H9 (cell line): ENCODE results near the gene YY1. TPM values are rescaled to one million over a fixed set of nuclear protein-coding genes. Genes with fewer than 3 reads are reported as not detected.

Experiments
- DNase-seq: peaks from one replicate; pipeline ENCODE4 v3.0.0-alpha.2; 2017
- H2AFZ ChIP-seq: one replicate; pipeline ENCODE4 v1.6.1; 2013; ENCODE audit warnings: mild to moderate bottlenecking, low read length, control low read depth, moderate library complexity
- H2AK5ac ChIP-seq: 2 replicates; pipeline ENCODE4 v1.6.1; 2013; ENCODE audit warnings: low read length, control low read depth, mixed read lengths; ENCODE audit not compliant: insufficient read length
- H2BK120ac ChIP-seq: one replicate; pipeline ENCODE4 v1.6.1; 2013; ENCODE audit warnings: low read depth, mild to moderate bottlenecking, low read length, control low read depth, inconsistent platforms; ENCODE audit not compliant: poor library complexity, severe bottlenecking
- H2BK12ac ChIP-seq: 2 replicates; pipeline ENCODE4 v1.6.1; 2013; ENCODE audit warnings: low read length, control low read depth, mixed read lengths, low read depth; ENCODE audit not compliant: insufficient read length
- H2BK15ac ChIP-seq: 2 replicates; pipeline ENCODE4 v1.6.1; 2013; ENCODE audit warnings: low read depth, low read length, control low read depth
- H2BK20ac ChIP-seq: one replicate; pipeline ENCODE4 v1.6.1; 2013; ENCODE audit warnings: low read depth, mild to moderate bottlenecking, low read length, control low read depth, inconsistent platforms; ENCODE audit not compliant: poor library complexity, severe bottlenecking
- H2BK5ac ChIP-seq: 2 replicates; pipeline ENCODE4 v1.6.1; 2013; ENCODE audit warnings: low read length, control low read depth, mixed read lengths; ENCODE audit not compliant: insufficient read length
- H3K14ac ChIP-seq: 2 replicates; pipeline ENCODE4 v1.6.1; 2013; ENCODE audit warnings: low read length, control low read depth; ENCODE audit not compliant: insufficient read depth
- H3K18ac ChIP-seq: 2 replicates; pipeline ENCODE4 v1.6.1; 2013; ENCODE audit warnings: low read depth, mild to moderate bottlenecking, mixed read lengths, low read length, control low read depth; ENCODE audit not compliant: insufficient read length
- H3K23ac ChIP-seq: 2 replicates; pipeline ENCODE4 v1.6.1; 2013; ENCODE audit warnings: low read length, control low read depth, mixed read lengths, low read depth; ENCODE audit not compliant: insufficient read length
- H3K23me2 ChIP-seq: 2 replicates; pipeline ENCODE4 v1.6.1; 2013; ENCODE audit warnings: low read depth, mild to moderate bottlenecking, mixed read lengths, low read length, control low read depth; ENCODE audit not compliant: insufficient read length, poor library complexity, severe bottlenecking
- H3K27ac ChIP-seq: 2 replicates; pipeline ENCODE4 v1.5.1; 2013; ENCODE audit warnings: low read length, control low read depth, mixed read lengths, low read depth; ENCODE audit not compliant: insufficient read length
- H3K27me3 ChIP-seq: 2 replicates; pipeline ENCODE4 v1.6.1; 2013; ENCODE audit warnings: low read length, control low read depth, inconsistent platforms; ENCODE audit not compliant: insufficient read depth
- H3K4ac ChIP-seq: 2 replicates; pipeline ENCODE4 v1.6.1; 2013; ENCODE audit warnings: low read depth, mild to moderate bottlenecking, control low read depth, inconsistent platforms, low read length, moderate library complexity
- H3K4me1 ChIP-seq: 2 replicates; pipeline ENCODE4 v1.6.1; 2013; ENCODE audit warnings: low read length, control low read depth, inconsistent platforms; ENCODE audit not compliant: insufficient read depth
- H3K4me2 ChIP-seq: 2 replicates; pipeline ENCODE4 v1.6.1; 2013; ENCODE audit warnings: low read length, control low read depth, mixed read lengths; ENCODE audit not compliant: insufficient read length, insufficient read depth
- H3K56ac ChIP-seq: 2 replicates; pipeline ENCODE4 v1.6.1; 2013; ENCODE audit warnings: low read depth, mild to moderate bottlenecking, mixed read lengths, low read length, control low read depth; ENCODE audit not compliant: insufficient read length
- H3K79me1 ChIP-seq: 2 replicates; pipeline ENCODE4 v1.6.1; 2013; ENCODE audit warnings: low read depth, mild to moderate bottlenecking, moderate library complexity, low read length, control low read depth, inconsistent platforms; ENCODE audit not compliant: insufficient read depth, poor library complexity, severe bottlenecking
- H3K79me2 ChIP-seq: 2 replicates; pipeline ENCODE4 v1.6.1; 2013; ENCODE audit warnings: low read length, control low read depth, inconsistent platforms; ENCODE audit not compliant: insufficient read depth
- H3K9ac ChIP-seq: 2 replicates; pipeline ENCODE4 v1.6.1; 2013; ENCODE audit warnings: low read length, control low read depth, mixed read lengths; ENCODE audit not compliant: insufficient read length; ENCODE audit errors: extremely low read depth
- H3K9me3 ChIP-seq: one replicate; pipeline ENCODE4 v1.6.1; 2013; ENCODE audit warnings: low read depth, low read length, inconsistent platforms; ENCODE audit not compliant: control insufficient read depth
- H3T11ph ChIP-seq: one replicate; pipeline ENCODE4 v1.6.1; 2013; ENCODE audit warnings: mild to moderate bottlenecking, low read length, control low read depth, inconsistent platforms
- H4K20me1 ChIP-seq: one replicate; pipeline ENCODE4 v1.6.1; 2013; ENCODE audit not compliant: control insufficient read depth, insufficient read length, insufficient read depth
- H4K5ac ChIP-seq: 2 replicates; pipeline ENCODE4 v1.6.1; 2013; ENCODE audit warnings: low read depth, mild to moderate bottlenecking, mixed read lengths, low read length, control low read depth; ENCODE audit not compliant: insufficient read length
- H4K8ac ChIP-seq: replicated peaks from 2 replicates; pipeline ENCODE4 v1.6.1; 2013; ENCODE audit warnings: low read length, control low read depth, mixed read lengths, low read depth; ENCODE audit not compliant: insufficient read length
- H4K91ac ChIP-seq: 2 replicates; pipeline ENCODE4 v1.6.1; 2013; ENCODE audit warnings: low read depth, mild to moderate bottlenecking, moderate library complexity, mixed read lengths, low read length, control low read depth; ENCODE audit not compliant: insufficient read length
- H3K27ac Mint-ChIP-seq, 3 experiments: 2 replicates in 2 of 3; 3 replicates in 1 of 3; pipeline ENCODE4 v1.8.0; 2020 to 2021; ENCODE audit warnings: mixed read lengths in 3 of 3, mild to moderate bottlenecking in 1 of 3, moderate library complexity in 1 of 3
- H3K27me3 Mint-ChIP-seq: 2 replicates; pipeline ENCODE4 v1.8.0; 2021; ENCODE audit warnings: low read depth, mild to moderate bottlenecking, moderate library complexity, mixed read lengths
- H3K36me3 Mint-ChIP-seq, 3 experiments: 2 replicates in 2 of 3; 3 replicates in 1 of 3; pipeline ENCODE4 v1.8.0; 2020 to 2021; ENCODE audit warnings: low read depth in 3 of 3, mixed read lengths in 3 of 3; ENCODE audit not compliant: insufficient read depth in 1 of 3
- H3K4me1 Mint-ChIP-seq, 2 experiments: 2 replicates each; pipeline ENCODE4 v1.8.0; 2020; ENCODE audit warnings: mixed read lengths in 2 of 2
- H3K4me3 Mint-ChIP-seq, 2 experiments: 2 replicates in 1 of 2; 3 replicates in 1 of 2; pipeline ENCODE4 v1.8.0; 2020 to 2021; ENCODE audit warnings: mild to moderate bottlenecking in 2 of 2, mixed read lengths in 2 of 2, moderate library complexity in 1 of 2
- H3K9me3 Mint-ChIP-seq, 2 experiments: 2 replicates in 1 of 2; 3 replicates in 1 of 2; pipeline ENCODE4 v1.8.0; 2020; ENCODE audit warnings: mild to moderate bottlenecking in 2 of 2, mixed read lengths in 2 of 2, moderate library complexity in 1 of 2
- WGBS: extraction: QIAGEN DNeasy Blood & Tissue Kit; methylation state at CpG from one replicate; pipeline ENCODE4 v1.1.7; 2013; ENCODE audit warnings: missing lambda C conversion rate, low lambda C conversion rate, mixed read lengths; ENCODE audit not compliant: insufficient read length; ENCODE audit errors: extremely low coverage; 5-methylcytosine and 5-hydroxymethylcytosine counted together
- total RNA-seq: library from RNA; stranded (reverse); gene quantifications from 2 replicates; pipeline ENCODE4 v1.2.1, GENCODE V29; 2021
- TF ChIP-seq, protein P1 (sequence below): fragments of 200-600 bp; sonication (generic); conservative IDR thresholded peaks from 3 replicates; pipeline ENCODE4 v1.8.0; 2021; ENCODE audit warnings: antibody characterized with exemption, mild to moderate bottlenecking

Gene YY1
- total RNA-seq, 1 experiment from 2014 or later, result 103 TPM

DNA sequence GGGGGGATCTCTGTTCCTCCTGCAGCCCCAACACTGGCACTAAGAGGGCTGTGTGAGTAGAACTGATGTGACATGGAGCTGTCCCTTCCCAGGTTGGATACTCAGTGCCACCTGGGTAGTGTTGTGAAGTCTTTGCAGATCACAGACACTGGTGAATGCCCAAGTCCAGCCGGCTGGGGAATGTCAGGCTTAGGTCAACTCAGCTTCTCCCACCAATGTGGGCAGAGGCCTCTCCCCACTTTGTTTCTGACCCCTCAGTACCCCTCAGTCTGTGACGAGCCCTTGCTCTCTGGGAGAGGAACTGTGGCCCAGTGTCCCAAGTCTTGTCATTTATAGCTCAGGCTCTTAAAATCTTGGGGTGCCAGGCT is 56.0 kb downstream of the YY1 start:
- Histone ChIP-seq H4K8ac (no peak overlapping the region), H3K9me3 (no peaks in the 10 kb centered on the region), H3K79me2 (no peaks in the 10 kb centered on the region), H3K9ac (no peak overlapping the region), H2AK5ac (no peak overlapping the region), H4K20me1 (no peaks in the 10 kb centered on the region), H4K91ac (no peak overlapping the region), H2AFZ (no peak overlapping the region), H2BK120ac (no peak overlapping the region), H3K23ac (no peak overlapping the region), H3K79me1 (peaks cover 5% of the 10 kb centered on the region), H2BK5ac (no peak overlapping the region), H2BK12ac (no peak overlapping the region), H3K14ac (no peak overlapping the region), H2BK15ac (no peak overlapping the region), H3T11ph (no peak overlapping the region), H3K18ac (no peak overlapping the region), H4K5ac (no peak overlapping the region), H3K4ac (no peak overlapping the region), H3K4me2 (no peak overlapping the region), H3K27ac (no peak overlapping the region), H3K27me3 (no peaks in the 10 kb centered on the region), H2BK20ac (no peak overlapping the region), H3K56ac (no peak overlapping the region), H3K4me1 (no peaks in the 10 kb centered on the region), H3K23me2 (no peaks in the 10 kb centered on the region)
- no CpG with 5 or more reads among the region's 2 CpGs for WGBS
- Mint-ChIP-seq H3K27ac (no peak overlapping the region), H3K4me1 (peaks cover 2 to 5% of the 10 kb centered on the region in 2 experiments; a peak in 2 of 4 replicates), H3K27me3 (no peaks in the 10 kb centered on the region), H3K36me3 (peaks cover 26 to 69% (median 68%) of the 10 kb centered on the region in 3 experiments; a peak in 6 of 7 replicates), H3K9me3 (no peaks in the 10 kb centered on the region; a peak in 1 of 5 replicates), H3K4me3 (no peak overlapping the region)
- DNase-seq, result no peak
- TF ChIP-seq, protein P1, sequence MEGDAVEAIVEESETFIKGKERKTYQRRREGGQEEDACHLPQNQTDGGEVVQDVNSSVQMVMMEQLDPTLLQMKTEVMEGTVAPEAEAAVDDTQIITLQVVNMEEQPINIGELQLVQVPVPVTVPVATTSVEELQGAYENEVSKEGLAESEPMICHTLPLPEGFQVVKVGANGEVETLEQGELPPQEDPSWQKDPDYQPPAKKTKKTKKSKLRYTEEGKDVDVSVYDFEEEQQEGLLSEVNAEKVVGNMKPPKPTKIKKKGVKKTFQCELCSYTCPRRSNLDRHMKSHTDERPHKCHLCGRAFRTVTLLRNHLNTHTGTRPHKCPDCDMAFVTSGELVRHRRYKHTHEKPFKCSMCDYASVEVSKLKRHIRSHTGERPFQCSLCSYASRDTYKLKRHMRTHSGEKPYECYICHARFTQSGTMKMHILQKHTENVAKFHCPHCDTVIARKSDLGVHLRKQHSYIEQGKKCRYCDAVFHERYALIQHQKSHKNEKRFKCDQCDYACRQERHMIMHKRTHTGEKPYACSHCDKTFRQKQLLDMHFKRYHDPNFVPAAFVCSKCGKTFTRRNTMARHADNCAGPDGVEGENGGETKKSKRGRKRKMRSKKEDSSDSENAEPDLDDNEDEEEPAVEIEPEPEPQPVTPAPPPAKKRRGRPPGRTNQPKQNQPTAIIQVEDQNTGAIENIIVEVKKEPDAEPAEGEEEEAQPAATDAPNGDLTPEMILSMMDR, result no peak
